Measurements from ENCODE around the gene MUSTN1. TPM values are rescaled to one million over a fixed set of nuclear protein-coding genes. Genes with fewer than 3 reads are reported as not detected.

Gene MUSTN1
- total and polyA plus RNA-seq, 2 of the 13 experiments (the other 11 are each of a cell fraction or from before 2014, with no cell fraction given), result 0.84 to 1.4 TPM

DNA sequence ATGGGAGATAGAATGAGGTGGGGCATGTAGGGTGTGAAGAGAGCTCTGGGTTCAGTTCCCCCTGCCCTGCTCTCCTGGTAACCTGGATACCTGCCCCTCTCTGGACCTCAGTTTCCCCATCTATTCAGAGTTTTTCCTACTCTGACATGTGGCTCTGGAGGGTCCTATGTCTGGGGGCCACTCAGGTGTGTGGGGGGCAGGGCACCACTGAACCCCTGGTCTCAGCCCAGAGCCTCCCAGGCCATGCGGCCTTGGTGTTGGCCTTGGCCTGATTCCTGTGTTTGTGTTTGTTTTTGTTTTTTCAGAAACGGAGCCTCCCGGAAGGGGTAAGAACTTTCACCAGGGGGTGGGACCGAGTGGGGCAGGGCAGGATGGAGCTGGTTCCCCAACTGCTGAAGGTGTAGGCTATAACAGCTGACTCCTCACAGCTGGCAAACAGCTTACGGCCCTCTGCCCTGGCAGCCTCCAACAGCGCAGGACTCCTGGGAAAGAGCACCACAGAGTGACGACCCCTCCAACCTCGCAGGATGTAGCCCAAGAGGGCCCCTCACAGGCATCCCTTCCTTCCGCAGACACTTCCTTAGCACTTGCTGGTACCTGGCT lies 39.4 kb downstream of the MUSTN1 start (continued):
- no peak for TF ChIP-seq CCAR2 (optimal IDR thresholded peaks at IDR 0.05; ENCODE audit: low read depth, low read length)
- peak; percentile 9; the same call in 1 of the 2 replicates for TF ChIP-seq ZSCAN21 (CRISPR knock-in tag; IDR thresholded peaks at IDR 0.05; ENCODE audit: borderline replicate concordance)
- TF ChIP-seq, protein P1, sequence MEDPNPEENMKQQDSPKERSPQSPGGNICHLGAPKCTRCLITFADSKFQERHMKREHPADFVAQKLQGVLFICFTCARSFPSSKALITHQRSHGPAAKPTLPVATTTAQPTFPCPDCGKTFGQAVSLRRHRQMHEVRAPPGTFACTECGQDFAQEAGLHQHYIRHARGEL (CRISPR knock-in tag; IDR thresholded peaks at IDR 0.05), result no peak
- no peak for TF ChIP-seq ZNF589 (CRISPR knock-in tag; conservative IDR thresholded peaks at IDR 0.05)
- TF ChIP-seq POLR2AphosphoS2 (IDR thresholded peaks at IDR 0.05; ENCODE audit: low read depth, low read length), result no peak
- TF ChIP-seq JDP2 (CRISPR knock-in tag; IDR thresholded peaks at IDR 0.05; ENCODE audit: borderline replicate concordance), result no peak
- TF ChIP-seq ZBTB1 (CRISPR knock-in tag; IDR thresholded peaks at IDR 0.05; ENCODE audit: borderline replicate concordance), result no peak
- no peak for TF ChIP-seq FOSL1 (CRISPR knock-in tag; IDR thresholded peaks at IDR 0.05; ENCODE audit: borderline replicate concordance)
- TF ChIP-seq, protein P2, sequence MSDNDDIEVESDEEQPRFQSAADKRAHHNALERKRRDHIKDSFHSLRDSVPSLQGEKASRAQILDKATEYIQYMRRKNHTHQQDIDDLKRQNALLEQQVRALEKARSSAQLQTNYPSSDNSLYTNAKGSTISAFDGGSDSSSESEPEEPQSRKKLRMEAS (IDR thresholded peaks at IDR 0.05), result peak; percentile 81
- TF ChIP-seq, protein P3, sequence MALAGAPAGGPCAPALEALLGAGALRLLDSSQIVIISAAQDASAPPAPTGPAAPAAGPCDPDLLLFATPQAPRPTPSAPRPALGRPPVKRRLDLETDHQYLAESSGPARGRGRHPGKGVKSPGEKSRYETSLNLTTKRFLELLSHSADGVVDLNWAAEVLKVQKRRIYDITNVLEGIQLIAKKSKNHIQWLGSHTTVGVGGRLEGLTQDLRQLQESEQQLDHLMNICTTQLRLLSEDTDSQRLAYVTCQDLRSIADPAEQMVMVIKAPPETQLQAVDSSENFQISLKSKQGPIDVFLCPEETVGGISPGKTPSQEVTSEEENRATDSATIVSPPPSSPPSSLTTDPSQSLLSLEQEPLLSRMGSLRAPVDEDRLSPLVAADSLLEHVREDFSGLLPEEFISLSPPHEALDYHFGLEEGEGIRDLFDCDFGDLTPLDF (CRISPR knock-in tag; IDR thresholded peaks at IDR 0.05), result no peak
- TF ChIP-seq, protein P4, sequence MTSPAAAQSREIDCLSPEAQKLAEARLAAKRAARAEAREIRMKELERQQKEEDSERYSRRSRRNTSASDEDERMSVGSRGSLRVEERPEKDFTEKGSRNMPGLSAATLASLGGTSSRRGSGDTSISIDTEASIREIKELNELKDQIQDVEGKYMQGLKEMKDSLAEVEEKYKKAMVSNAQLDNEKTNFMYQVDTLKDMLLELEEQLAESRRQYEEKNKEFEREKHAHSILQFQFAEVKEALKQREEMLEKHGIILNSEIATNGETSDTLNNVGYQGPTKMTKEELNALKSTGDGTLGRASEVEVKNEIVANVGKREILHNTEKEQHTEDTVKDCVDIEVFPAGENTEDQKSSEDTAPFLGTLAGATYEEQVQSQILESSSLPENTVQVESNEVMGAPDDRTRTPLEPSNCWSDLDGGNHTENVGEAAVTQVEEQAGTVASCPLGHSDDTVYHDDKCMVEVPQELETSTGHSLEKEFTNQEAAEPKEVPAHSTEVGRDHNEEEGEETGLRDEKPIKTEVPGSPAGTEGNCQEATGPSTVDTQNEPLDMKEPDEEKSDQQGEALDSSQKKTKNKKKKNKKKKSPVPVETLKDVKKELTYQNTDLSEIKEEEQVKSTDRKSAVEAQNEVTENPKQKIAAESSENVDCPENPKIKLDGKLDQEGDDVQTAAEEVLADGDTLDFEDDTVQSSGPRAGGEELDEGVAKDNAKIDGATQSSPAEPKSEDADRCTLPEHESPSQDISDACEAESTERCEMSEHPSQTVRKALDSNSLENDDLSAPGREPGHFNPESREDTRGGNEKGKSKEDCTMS (CRISPR knock-in tag; conservative IDR thresholded peaks at IDR 0.05), result no peak
- TF ChIP-seq HNRNPH1 (optimal IDR thresholded peaks at IDR 0.05; ENCODE audit: low read depth, low read length), result no peak
- no peak for TF ChIP-seq ZFP1 (CRISPR knock-in tag; IDR thresholded peaks at IDR 0.05)
- TF ChIP-seq MAF1 (CRISPR knock-in tag; IDR thresholded peaks at IDR 0.05; ENCODE audit: borderline replicate concordance), result no peak
- no peak for TF ChIP-seq KDM1A (CRISPR knock-in tag; IDR thresholded peaks at IDR 0.05)
- TF ChIP-seq, protein P5, sequence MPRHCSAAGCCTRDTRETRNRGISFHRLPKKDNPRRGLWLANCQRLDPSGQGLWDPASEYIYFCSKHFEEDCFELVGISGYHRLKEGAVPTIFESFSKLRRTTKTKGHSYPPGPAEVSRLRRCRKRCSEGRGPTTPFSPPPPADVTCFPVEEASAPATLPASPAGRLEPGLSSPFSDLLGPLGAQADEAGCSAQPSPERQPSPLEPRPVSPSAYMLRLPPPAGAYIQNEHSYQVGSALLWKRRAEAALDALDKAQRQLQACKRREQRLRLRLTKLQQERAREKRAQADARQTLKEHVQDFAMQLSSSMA (CRISPR knock-in tag; IDR thresholded peaks at IDR 0.05), result 0 out of 2 replicates have a peak, but pooled peaks have one; percentile 72
- no peak for TF ChIP-seq THYN1 (CRISPR knock-in tag; IDR thresholded peaks at IDR 0.05; ENCODE audit: borderline replicate concordance, low read depth)
- no peak for TF ChIP-seq NRL (CRISPR knock-in tag; IDR thresholded peaks at IDR 0.05; ENCODE audit: borderline replicate concordance)
- no peak for TF ChIP-seq RNF2 (conservative IDR thresholded peaks at IDR 0.05; ENCODE audit: low read depth)
- peak; percentile 42; the same call in 1 of the 2 replicates for TF ChIP-seq KDM2A (CRISPR knock-in tag; IDR thresholded peaks at IDR 0.05; ENCODE audit: borderline replicate concordance, low read depth)
- no peak for TF ChIP-seq SNAPC2 (CRISPR knock-in tag; IDR thresholded peaks at IDR 0.05)
- no peak for TF ChIP-seq ZNF274 (CRISPR knock-in tag; IDR thresholded peaks at IDR 0.05)
- TF ChIP-seq NR2F6 (IDR thresholded peaks at IDR 0.05), result peak; percentile 75
- TF ChIP-seq NR2F6 (CRISPR knock-in tag; IDR thresholded peaks at IDR 0.05), result peak; percentile 88
- peak; percentile 80; the same call in 1 of the 2 replicates for TF ChIP-seq PHF21A (CRISPR knock-in tag; IDR thresholded peaks at IDR 0.05)
- TF ChIP-seq ZNF543 (CRISPR knock-in tag; IDR thresholded peaks at IDR 0.05), result peak; percentile 66; the same call in 1 of the 2 replicates
- TF ChIP-seq ZNF451 (CRISPR knock-in tag; IDR thresholded peaks at IDR 0.05), result no peak
- no peak for TF ChIP-seq CBX2 (IDR thresholded peaks at IDR 0.05; ENCODE audit: low read depth, low read length)
- no peak for TF ChIP-seq CBX2 (CRISPR knock-in tag; IDR thresholded peaks at IDR 0.05; ENCODE audit: low read depth)
